OCI-M2 (cell line): ENCODE measurements around the gene OCEL1.
"Not testable (repeated sequence)": the region's sequence is repeated elsewhere in the genome, so short reads cannot be mapped to it uniquely, and the experiment has no call there.

Source experiments
- DNase-seq: peaks from one replicate; lab custom pipeline; 2025; ENCODE audit not compliant: unreplicated experiment; lab: John Stamatoyannopoulos, UW

Gene OCEL1

DNA sequence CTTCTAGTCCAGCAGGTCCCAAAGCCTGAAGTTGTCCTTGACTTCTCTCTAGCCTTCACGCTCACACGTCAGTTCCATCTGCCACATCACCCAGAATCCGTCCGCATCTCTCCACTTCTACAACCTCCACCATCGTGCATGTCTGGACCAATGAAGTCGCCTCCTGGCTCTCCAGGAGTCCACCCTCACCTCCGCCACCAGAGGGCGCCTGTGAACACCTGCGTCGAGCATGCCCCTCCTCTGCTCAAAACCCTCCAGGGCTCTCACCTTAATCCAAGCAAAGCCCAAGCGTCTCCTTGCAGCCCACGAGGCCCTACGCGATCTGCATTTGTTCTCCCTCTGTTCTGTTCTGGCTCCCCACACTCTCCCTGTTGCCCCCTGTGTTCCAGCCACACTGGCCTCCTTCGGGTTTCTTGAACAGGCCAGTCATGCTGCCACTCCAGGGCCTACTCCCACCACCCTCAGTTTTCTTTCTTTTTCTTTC lies 34.9 kb downstream of the OCEL1 start:
- DNase-seq = no peak

DNA sequence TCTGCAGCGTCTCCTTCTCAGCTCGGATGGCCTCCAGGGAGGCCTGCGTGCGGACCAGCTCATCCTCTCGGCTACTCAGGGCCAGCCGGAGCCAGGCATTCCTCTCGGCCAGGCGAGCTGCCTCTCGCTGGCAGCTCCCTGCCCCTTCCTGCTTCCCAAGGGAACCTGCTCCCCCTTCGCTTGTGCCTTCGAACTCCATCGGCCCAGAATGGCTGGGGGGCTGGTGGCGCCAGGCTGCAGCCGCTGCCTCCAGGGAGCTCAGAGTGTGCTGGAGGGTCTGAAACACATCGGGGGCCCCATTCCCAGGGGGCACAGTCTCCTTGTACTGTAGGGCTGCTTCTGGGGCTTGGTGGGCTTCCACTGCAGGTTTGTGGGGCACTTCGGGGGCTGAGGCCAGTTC lies 36.5 kb downstream of the OCEL1 start:
- DNase-seq = no peak

DNA sequence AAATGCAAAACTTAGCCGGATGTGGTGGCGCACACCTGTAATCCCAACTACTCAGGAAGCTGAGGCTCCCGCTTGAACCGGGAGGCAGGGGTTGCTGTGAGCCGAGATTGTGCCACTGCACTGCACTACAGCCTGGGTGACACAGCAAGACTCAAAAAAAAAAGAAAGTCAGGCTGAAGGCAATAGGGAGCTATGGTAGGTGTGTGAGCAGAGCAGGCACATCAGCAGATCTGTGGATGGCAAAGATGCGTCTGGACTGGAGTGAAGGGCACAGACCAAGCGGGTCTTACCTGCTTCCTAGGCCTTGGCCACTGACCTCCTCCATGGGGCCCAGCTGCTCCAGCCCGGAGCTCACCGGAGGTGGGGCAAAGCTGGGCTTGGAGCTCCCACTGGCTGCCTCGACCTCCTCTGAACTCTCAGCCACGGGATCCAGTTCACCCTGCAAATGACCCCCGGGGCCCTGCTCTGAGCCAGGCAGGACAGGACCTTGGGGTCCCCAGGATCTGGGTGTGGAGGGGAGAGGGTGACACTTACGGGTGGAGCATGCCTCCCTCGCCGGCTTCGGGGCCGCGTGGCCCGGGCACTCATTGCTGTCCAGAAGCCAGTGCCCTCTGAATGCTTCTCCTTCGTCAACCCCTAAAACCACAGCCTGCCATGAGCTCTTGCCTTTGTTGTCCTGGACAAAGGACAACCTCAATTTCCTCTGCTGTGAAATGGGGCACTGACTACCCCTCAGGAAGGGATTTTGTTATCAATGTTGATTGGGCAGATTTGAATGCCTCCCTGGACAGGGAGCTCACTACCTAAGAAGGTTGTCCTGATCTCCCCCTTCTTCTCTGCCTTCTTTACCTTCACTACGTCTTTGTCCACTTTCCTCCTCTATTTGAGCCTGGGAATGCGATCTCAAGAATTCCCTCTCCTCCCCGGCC lies 38.0 kb downstream of the OCEL1 start:
- no peak for DNase-seq

DNA sequence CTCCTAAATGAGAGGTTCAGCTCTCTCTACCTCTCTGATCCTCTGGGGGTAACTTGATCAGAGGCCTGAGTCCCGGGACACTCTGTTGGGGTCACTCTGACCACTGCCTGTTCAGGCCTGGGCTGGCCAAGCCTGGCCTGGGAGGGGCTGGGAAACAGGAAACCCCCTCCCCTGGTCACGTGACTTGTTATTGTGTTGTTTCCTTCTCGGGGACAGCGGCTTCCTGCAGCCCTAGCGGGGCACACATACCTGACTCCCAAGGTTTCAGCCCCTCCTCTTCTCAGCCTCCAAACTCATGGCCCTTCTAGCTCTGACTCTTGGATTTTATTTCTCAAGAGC lies 38.6 kb downstream of the OCEL1 start, which contains the start of gene USHBP1:
TSS of gene USHBP1 (minus strand) at position 105 of the 339 bp plus-strand sequence. CDS start 446 bp downstream, outside the sequence.
- no peak for DNase-seq

DNA sequence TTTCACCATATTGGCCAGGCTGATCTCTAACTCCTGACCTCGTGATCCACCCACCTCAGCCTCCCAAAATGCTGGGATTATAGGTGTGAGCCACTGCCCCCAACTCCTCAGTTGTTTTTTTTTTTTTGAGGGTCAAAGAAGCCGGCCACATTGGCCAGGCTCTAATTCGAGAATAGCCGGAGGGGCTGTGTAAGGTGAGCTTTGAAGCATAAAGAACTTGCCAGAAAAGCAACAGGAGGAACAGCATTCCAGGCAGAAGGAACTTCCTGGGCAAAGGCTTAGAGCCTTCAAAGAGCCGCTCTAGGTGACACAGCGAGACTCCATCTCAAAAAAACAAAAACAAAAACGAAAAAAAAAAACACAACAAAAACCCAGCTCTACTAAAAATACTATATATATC lies 40.0 kb downstream of the OCEL1 start:
- DNase-seq = no peak

DNA sequence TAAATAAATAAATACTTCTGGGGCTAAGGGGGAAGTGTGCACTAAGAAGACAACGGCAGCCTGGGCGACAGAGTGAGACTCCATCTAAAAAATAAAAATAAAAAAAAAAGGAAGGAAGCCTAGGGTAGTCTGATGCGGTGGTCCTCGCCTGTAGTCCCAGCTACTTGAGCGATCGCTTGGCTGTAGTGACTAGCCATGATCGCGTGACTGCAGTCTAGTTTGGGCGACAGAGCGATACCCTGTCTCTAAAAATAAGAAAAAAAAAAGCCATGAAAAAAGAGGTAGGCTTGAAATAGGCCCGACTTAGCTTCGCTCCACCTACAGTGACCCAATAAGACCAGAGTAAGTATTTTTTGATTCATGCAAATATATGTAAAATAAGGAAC lies 40.6 kb downstream of the OCEL1 start:
- DNase-seq = no peak

DNA sequence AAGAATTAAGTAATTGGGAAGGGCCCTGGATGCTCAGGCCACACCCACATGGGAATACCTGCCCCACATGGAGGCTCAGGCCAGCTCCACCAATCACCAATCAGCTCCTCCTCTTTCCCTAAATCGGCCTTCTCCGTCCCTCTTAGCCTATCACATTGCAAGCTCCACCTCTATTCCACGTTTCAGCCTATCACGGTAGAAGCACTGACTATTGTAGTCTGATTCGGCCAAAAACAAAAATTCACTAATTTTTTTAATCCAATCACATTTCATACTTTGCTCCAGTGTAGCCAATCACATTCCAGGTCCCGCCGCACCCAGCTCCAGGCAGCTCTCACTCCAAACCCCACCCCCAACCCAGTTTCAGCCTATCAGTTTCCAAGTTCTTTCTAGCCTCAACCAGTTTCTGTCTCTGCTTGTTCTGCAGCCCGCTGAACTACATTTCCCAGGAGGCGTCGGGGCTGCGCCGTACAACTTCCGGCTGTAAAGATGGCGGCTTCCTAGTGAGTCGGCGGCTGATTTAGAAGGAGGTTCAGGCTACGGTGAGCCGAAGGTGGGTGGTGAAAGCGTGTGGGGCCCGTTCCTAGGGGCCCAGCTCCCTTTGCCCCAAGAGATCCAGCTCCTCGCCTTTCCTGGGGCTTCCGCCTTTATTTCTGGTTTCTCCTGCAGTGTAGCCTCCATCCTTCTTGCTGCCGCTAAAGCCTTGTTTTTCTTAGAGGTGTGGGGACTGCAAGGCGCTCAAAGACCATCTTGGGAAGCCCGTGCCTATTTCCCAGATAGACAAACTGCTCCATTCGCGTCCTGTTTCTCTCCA lies 41.2 kb downstream of the OCEL1 start, which contains the start of gene BABAM1:
TSS of gene BABAM1 (plus strand) at position 469 of the 814 bp plus-strand sequence. CDS start 1,364 bp downstream, outside the sequence.
- peak; percentile 93 for DNase-seq

DNA sequence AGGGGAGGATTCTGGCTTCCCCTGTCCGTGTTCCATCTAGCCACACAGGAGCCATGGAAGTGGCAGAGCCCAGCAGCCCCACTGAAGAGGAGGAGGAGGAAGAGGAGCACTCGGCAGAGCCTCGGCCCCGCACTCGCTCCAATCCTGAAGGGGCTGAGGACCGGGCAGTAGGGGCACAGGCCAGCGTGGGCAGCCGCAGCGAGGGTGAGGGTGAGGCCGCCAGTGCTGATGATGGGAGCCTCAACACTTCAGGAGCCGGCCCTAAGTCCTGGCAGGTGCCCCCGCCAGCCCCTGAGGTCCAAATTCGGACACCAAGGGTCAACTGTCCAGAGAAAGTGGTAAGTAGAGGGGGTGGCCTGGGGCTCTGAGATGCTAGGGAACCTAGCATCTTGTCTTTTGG lies 42.7 kb downstream of the OCEL1 start:
- no peak for DNase-seq

DNA sequence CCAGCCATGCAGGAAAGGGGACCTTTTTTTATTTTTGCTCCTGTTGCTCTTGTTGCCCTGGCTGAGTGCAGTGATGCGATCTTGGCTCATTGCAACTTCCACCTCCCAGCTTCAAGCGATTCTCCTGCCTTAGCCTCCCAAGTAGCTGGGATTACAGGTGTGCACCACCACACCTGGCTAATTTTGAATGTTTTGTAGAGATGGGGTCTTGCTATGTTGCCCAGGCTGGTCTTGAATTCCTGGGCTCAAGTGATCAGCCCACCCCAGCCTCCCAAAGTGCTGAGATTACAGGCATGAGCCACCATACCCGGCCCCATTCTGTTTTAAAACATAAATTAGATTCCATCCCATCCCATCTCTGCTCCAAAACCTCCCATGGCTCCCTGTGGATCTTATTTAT lies 48.9 kb downstream of the OCEL1 start:
- not testable (repeated sequence) for DNase-seq

DNA sequence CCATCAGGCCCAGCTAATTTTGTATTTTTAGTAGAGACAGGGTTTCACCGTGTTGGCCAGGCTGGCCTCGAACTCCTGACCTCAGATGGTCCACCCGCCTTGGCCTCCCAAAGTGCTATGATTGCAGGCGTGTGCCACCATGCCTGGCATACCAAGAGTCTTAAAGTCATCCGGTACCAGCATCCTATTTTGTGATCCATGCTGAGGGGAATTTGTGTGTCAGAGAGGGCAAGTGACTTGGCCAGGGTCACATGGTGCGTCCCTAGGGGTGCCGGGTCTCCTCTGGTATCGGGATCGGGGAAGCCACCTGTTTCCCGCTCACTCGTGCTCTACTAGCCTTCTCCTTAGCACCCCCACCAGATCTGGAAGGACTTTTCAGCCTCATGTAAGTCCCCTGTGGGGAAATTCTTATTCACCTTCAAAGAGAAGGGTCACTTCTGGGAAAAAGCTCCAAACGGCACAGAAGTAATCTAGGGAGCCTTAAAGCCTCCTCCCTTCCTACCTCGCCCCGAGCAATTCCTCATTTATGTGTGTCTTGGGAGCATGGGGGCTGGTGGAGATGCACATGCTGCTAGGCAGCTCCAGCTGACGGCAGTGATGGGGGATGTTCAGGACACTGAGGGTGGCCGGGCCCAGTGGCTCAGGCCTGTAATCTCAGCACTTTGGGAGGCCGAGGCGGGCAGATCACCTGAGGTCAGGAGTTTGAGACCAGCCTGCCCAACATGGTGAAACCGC lies 49.6 kb downstream of the OCEL1 start:
- no peak for DNase-seq
